ENCODE measurements around the gene ALG8. TPM values are rescaled to one million over a fixed set of nuclear protein-coding genes. Genes with fewer than 3 reads are reported as not detected.

Gene ALG8
- total RNA-seq, 1 donor from 2014 or later = 31.5 TPM

DNA sequence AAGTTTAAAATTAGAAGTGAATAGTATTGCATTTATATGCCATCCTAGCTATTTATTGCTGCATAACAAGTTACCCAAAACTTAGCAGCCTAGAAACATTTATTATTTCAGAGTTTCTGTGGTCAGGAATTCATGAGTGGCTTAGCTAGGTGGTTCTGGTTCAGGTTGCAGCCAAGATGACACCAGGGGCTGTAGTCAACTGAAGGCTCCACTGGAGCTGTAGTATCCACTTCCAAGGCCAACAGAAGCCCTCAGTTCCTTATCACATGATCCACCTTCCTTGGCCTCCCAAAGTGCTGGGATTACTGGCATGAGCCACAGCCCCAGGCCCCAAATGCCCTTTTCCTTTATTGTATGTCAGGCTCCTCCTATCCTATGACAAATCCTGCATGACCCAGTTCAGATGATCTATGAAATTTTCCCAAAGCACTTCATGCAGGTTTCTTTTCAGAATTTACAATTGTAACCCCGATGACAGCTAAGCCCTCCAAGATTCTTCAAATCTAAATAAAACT, 6.1 kb upstream of the ALG8 start:
- no peak for DNase-seq
- Histone ChIP-seq H3K27ac (no peak overlapping the region), H3K4me3 (no peak overlapping the region), H3K36me3 (no peaks in the 10 kb centered on the region), H3K9me3 (no peaks in the 10 kb centered on the region), H3K27me3 (no peaks in the 10 kb centered on the region), H3K4me1 (peaks cover 4% of the 10 kb centered on the region)
- no peak for ATAC-seq
- intact Hi-C loops (cut with DNase I) = no loop called here
- TF ChIP-seq, protein P1, sequence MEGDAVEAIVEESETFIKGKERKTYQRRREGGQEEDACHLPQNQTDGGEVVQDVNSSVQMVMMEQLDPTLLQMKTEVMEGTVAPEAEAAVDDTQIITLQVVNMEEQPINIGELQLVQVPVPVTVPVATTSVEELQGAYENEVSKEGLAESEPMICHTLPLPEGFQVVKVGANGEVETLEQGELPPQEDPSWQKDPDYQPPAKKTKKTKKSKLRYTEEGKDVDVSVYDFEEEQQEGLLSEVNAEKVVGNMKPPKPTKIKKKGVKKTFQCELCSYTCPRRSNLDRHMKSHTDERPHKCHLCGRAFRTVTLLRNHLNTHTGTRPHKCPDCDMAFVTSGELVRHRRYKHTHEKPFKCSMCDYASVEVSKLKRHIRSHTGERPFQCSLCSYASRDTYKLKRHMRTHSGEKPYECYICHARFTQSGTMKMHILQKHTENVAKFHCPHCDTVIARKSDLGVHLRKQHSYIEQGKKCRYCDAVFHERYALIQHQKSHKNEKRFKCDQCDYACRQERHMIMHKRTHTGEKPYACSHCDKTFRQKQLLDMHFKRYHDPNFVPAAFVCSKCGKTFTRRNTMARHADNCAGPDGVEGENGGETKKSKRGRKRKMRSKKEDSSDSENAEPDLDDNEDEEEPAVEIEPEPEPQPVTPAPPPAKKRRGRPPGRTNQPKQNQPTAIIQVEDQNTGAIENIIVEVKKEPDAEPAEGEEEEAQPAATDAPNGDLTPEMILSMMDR (IDR thresholded peaks at IDR 0.05) = no peak

DNA sequence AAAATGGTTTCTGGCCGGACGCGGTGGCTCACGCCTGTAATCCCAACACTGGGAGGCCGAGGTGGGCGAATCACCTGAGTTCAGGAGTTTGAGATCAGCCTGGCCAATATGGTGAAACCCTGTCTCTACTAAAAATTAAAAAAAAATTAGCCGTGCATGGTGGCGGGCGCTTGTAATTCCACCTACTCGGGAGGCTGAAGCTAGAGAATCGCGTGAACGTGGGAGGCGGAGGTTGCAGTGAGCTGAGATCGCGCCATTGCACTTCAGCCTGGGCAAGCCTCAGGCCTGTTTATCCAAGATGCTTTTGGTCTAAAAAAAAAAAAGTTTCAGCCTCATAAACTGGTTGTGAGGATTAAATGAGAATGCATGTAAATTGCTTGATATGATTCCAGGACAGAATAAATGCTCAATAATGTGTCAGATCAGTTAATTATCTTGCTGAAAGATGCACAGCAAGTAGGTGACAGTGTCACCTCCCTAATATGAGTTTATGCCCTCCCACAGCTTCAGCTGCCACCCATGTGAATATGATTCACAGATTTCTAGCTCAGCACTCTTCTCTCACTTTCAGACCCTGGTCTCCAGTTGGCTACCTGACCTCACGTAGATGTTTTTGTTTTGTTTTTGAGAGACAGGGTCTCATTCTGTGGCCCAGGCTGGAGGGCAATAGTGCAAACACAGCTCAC, 1.1 kb upstream of the ALG8 start:
- no peaks in the 10 kb centered on the region for H3K9me3 ChIP-seq
- ATAC-seq (no peak), DNase-seq (no peak)
- peak overlapping the region; percentile 82 for H3K4me3 ChIP-seq
- H3K4me1 ChIP-seq = peaks cover 16% of the 10 kb centered on the region
- no peaks in the 10 kb centered on the region for H3K36me3 ChIP-seq
- TF ChIP-seq, protein P1 (IDR thresholded peaks at IDR 0.05) = no peak
- intact Hi-C loops (cut with DNase I) = no loop called here
- no peaks in the 10 kb centered on the region for H3K27me3 ChIP-seq
- H3K27ac ChIP-seq = no peak overlapping the region

DNA sequence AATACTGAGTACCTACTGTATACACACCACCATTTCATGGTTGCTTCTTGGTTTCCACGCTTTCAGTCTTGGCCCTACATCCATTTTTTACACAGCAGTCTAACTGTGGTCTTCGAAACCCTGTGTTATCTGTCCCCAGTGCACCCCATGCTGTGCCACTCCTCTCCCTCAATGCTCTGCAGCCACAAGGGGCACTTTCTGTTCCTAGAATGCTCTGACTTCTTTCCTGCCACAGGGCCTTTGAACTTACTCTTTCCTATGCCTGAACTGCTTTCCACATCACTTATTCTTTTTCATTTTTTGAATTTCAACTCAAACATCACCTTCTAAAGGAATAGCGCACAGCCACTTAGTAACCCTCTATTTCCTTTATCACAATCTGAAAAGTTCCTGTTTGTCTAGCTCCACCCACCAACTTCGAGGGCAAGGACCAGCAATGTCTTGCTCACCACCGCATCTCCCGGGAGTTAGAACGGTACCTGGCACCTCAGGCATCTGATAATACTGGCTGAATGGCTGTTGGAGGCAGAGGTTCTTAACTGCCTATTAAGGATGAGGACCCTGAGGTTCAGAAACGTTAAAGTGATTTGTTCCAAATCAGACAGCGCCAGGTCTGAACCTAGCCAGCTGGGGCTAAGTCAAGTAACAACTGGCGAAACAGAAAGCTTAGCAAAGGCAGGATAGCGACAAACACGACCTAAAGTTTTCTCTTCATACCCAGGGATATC, 568 bp downstream of the ALG8 start:
- peaks cover 16% of the 10 kb centered on the region for H3K4me1 ChIP-seq
- no peaks in the 10 kb centered on the region for H3K9me3 ChIP-seq
- H3K27ac ChIP-seq = peak overlapping the region; percentile 84
- DNase-seq (no peak), ATAC-seq (peak; percentile 36)
- intact Hi-C loops (cut with DNase I) = no loop called here
- H3K4me3 ChIP-seq = peak overlapping the region; percentile 82
- H3K27me3 ChIP-seq = no peaks in the 10 kb centered on the region
- TF ChIP-seq, protein P1 (IDR thresholded peaks at IDR 0.05) = no peak
- no peaks in the 10 kb centered on the region for H3K36me3 ChIP-seq

DNA sequence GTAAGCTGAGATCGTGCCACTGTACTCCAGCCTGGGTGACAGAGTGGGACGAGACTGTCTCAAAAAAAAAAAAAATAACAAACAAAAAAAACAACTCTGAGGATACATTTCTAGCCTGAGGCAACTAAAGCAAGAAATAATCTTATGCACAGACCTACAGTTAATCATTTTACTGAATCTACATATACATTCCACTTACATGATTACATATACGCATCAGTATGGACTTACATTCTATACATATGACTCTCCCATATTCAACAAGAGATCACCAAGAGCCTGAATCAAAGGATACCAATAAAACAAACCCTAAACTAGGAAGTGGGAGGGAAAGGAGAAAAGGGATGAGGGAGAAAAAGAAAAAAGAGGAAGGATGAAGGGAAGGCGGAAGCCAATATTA, 1.1 kb downstream of the ALG8 start:
- peak overlapping the region; percentile 82 for H3K4me3 ChIP-seq
- H3K27ac ChIP-seq = no peak overlapping the region
- H3K36me3 ChIP-seq = no peaks in the 10 kb centered on the region
- TF ChIP-seq, protein P1 (IDR thresholded peaks at IDR 0.05) = no peak
- no peaks in the 10 kb centered on the region for H3K9me3 ChIP-seq
- ATAC-seq (no peak), DNase-seq (no peak)
- intact Hi-C loops (cut with DNase I) = no loop called here
- peaks cover 16% of the 10 kb centered on the region for H3K4me1 ChIP-seq
- H3K27me3 ChIP-seq = no peaks in the 10 kb centered on the region

DNA sequence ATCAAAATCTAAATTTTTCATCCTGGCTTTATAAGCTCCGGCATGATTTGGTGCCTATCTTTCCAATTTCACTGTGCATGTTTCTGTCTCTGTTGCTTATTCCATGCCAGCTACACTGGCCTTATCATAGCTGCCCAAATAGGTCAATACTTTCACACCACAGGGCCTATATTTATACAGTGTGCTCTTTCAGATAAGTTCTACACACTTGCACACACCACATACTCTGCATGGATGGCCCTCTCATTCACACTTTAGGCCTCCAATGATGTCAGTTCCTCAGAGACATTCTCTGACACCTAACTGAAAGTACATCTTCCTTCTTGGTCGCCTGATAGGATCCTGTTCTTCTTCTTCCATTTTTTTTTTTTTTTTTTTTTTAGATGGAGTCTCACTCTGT, 7.0 kb downstream of the ALG8 start:
- TF ChIP-seq, protein P1 (IDR thresholded peaks at IDR 0.05) = no peak
- ATAC-seq (no peak), DNase-seq (no peak)
- Histone ChIP-seq H3K27ac (no peak overlapping the region), H3K4me3 (no peak overlapping the region), H3K36me3 (no peaks in the 10 kb centered on the region), H3K4me1 (no peaks in the 10 kb centered on the region), H3K9me3 (no peaks in the 10 kb centered on the region), H3K27me3 (no peaks in the 10 kb centered on the region)
- intact Hi-C loops (cut with DNase I) = no loop called here
